ENCODE results near the gene G3BP1.

GRCh38 chr5:151820271-151820670 is 48.5 kb downstream of the G3BP1 start:
- TF ChIP-seq POLR2A (IDR thresholded peaks at IDR 0.05) (no peak), CTCF (IDR thresholded peaks at IDR 0.05) (no peak)

Data from Peyer's patch (tissue), 4 donors.